Mesenchymal stem cell (in vitro differentiated cells and primary cell): Measurements from ENCODE around the gene IFI27L2.
A peak's percentile ranks its signal among the peaks of the same experiment; 100 is the strongest.

Experiments
- DNase-seq: peaks from one replicate; pipeline ENCODE4 v3.0.0-alpha.2; 2013
- H2AFZ ChIP-seq: one replicate; pipeline ENCODE4 v1.6.1; 2013; ENCODE audit warnings: low read depth, mild to moderate bottlenecking, control low read depth, inconsistent platforms, low read length, moderate library complexity
- H2AK5ac ChIP-seq: 2 replicates; pipeline ENCODE4 v1.6.1; 2013; ENCODE audit warnings: low read length, moderate library complexity, mild to moderate bottlenecking, inconsistent platforms; ENCODE audit not compliant: severe bottlenecking
- H2BK120ac ChIP-seq: one replicate; pipeline ENCODE4 v1.6.1; 2013; ENCODE audit warnings: low read depth, mild to moderate bottlenecking, inconsistent platforms, low read length, moderate library complexity
- H2BK12ac ChIP-seq, 2 experiments: one replicate each; pipeline ENCODE4 v1.6.1; 2013; ENCODE audit warnings: inconsistent platforms in 2 of 2, low read length in 2 of 2, mild to moderate bottlenecking in 2 of 2, moderate library complexity in 2 of 2, control low read depth in 1 of 2
- H2BK15ac ChIP-seq: one replicate; pipeline ENCODE4 v1.6.1; 2013; ENCODE audit warnings: mild to moderate bottlenecking, low read depth, inconsistent platforms; ENCODE audit not compliant: poor library complexity, severe bottlenecking
- H2BK5ac ChIP-seq: 2 replicates; pipeline ENCODE4 v1.6.1; 2013; ENCODE audit warnings: low read depth, mild to moderate bottlenecking, low read length, control low read depth, inconsistent platforms; ENCODE audit not compliant: poor library complexity, severe bottlenecking
- H3K14ac ChIP-seq, 2 experiments: one replicate each; pipeline ENCODE4 v1.6.1; 2013; ENCODE audit warnings: inconsistent platforms in 2 of 2, low read length in 2 of 2, control low read depth in 1 of 2, mild to moderate bottlenecking in 1 of 2, moderate library complexity in 1 of 2
- H3K18ac ChIP-seq, 2 experiments: one replicate each; pipeline ENCODE4 v1.6.1; 2013; ENCODE audit warnings: inconsistent platforms in 2 of 2, low read length in 2 of 2, control low read depth in 1 of 2, low read depth in 1 of 2, mild to moderate bottlenecking in 1 of 2
- H3K23ac ChIP-seq, 2 experiments: one replicate each; pipeline ENCODE4 v1.6.1; 2013; ENCODE audit warnings: inconsistent platforms in 2 of 2, low read length in 2 of 2, mild to moderate bottlenecking in 2 of 2, moderate library complexity in 2 of 2, control low read depth in 1 of 2
- H3K27ac ChIP-seq: 2 replicates; pipeline ENCODE4 v1.5.1; 2013; ENCODE audit warnings: mild to moderate bottlenecking, moderate library complexity, low read length, control low read depth, inconsistent platforms; ENCODE audit not compliant: poor library complexity, severe bottlenecking
- H3K27me3 ChIP-seq, 2 experiments: 2 replicates each; pipeline versions ENCODE4 v1.6.1 to v1.7.0; 2013; ENCODE audit warnings: low read length in 2 of 2, mild to moderate bottlenecking in 2 of 2, moderate library complexity in 2 of 2, control low read depth in 1 of 2, inconsistent platforms in 1 of 2; ENCODE audit not compliant: control insufficient read depth in 1 of 2, insufficient read depth in 1 of 2
- H3K36me3 ChIP-seq, 2 experiments: 2 replicates each; pipeline versions ENCODE4 v1.6.1 to v1.7.0; 2013; ENCODE audit warnings: low read length in 2 of 2, control low read depth in 1 of 2, inconsistent platforms in 1 of 2, low read depth in 1 of 2, mild to moderate bottlenecking in 1 of 2; ENCODE audit not compliant: insufficient read depth in 2 of 2, control insufficient read depth in 1 of 2
- H3K4ac ChIP-seq, 2 experiments: one replicate each; pipeline ENCODE4 v1.6.1; 2013; ENCODE audit warnings: inconsistent platforms in 2 of 2, low read length in 2 of 2, mild to moderate bottlenecking in 2 of 2, moderate library complexity in 2 of 2, control low read depth in 1 of 2, low read depth in 1 of 2
- H3K4me1 ChIP-seq: 2 replicates; pipeline ENCODE4 v1.6.1; 2013; ENCODE audit warnings: low read depth, low read length, control low read depth; ENCODE audit not compliant: control insufficient read depth, insufficient read depth
- H3K4me2 ChIP-seq: 2 replicates; pipeline ENCODE4 v1.6.1; 2013; ENCODE audit warnings: low read length, mild to moderate bottlenecking, inconsistent platforms; ENCODE audit not compliant: poor library complexity, severe bottlenecking
- H3K4me3 ChIP-seq, 2 experiments: 2 replicates each; pipeline versions ENCODE4 v1.5.1 to v1.7.0; 2013; ENCODE audit warnings: low read length in 2 of 2, mild to moderate bottlenecking in 2 of 2, control low read depth in 1 of 2, low read depth in 1 of 2; ENCODE audit not compliant: insufficient read depth in 1 of 2
- H3K79me1 ChIP-seq: replicated peaks from 2 replicates; pipeline ENCODE4 v1.6.1; 2013; ENCODE audit warnings: mild to moderate bottlenecking, control low read depth, low read length, inconsistent platforms; ENCODE audit not compliant: poor library complexity, severe bottlenecking
- H3K9ac ChIP-seq: 2 replicates; pipeline ENCODE4 v1.7.0; 2013; ENCODE audit warnings: mild to moderate bottlenecking, low read length, moderate library complexity
- H3K9me3 ChIP-seq: 2 replicates; pipeline ENCODE4 v1.7.0; 2013; ENCODE audit warnings: mild to moderate bottlenecking, low read length; ENCODE audit not compliant: control insufficient read depth
- H4K8ac ChIP-seq: one replicate; pipeline ENCODE4 v1.6.1; 2013; ENCODE audit warnings: inconsistent platforms, mild to moderate bottlenecking, low read length, moderate library complexity
- H4K91ac ChIP-seq: one replicate; pipeline ENCODE4 v1.6.1; 2013; ENCODE audit warnings: mild to moderate bottlenecking, low read length, inconsistent platforms
- WGBS: methylation state at CpG from one replicate; pipeline ENCODE4 v1.1.7; 2013; ENCODE audit warnings: mixed read lengths; 5-methylcytosine and 5-hydroxymethylcytosine counted together

The IFI27L2 gene

GRCh38 chr14:94153750-94154342, 24.4 kb upstream of the IFI27L2 start:
- no peak overlapping the region for H3K27ac ChIP-seq
- no peak overlapping the region for H2BK120ac ChIP-seq
- 85% methylated on average over 6 of the region's 6 CpGs for WGBS
- DNase-seq, result no peak
- no peaks in the 10 kb centered on the region for H3K4me1 ChIP-seq
- H3K18ac ChIP-seq, result no peak overlapping the region
- peaks cover 9% of the 10 kb centered on the region for H3K9me3 ChIP-seq
- H4K8ac ChIP-seq, result no peak overlapping the region
- H3K4ac ChIP-seq, result no peak overlapping the region
- peaks cover 12 to 56% of the 10 kb centered on the region in 2 experiments for H3K27me3 ChIP-seq
- H4K91ac ChIP-seq, result no peak overlapping the region
- H3K79me1 ChIP-seq, result no peaks in the 10 kb centered on the region
- no peaks in the 10 kb centered on the region for H3K36me3 ChIP-seq
- no peak overlapping the region for H3K4me2 ChIP-seq
- H3K23ac ChIP-seq, result no peak overlapping the region
- H3K4me3 ChIP-seq, result no peak overlapping the region
- H2BK5ac ChIP-seq, result no peak overlapping the region
- H2AK5ac ChIP-seq, result no peak overlapping the region
- no peak overlapping the region for H2AFZ ChIP-seq
- H3K14ac ChIP-seq, result no peak overlapping the region
- H2BK12ac ChIP-seq, result no peak overlapping the region
- H2BK15ac ChIP-seq, result no peak overlapping the region
- no peak overlapping the region for H3K9ac ChIP-seq

GRCh38 chr14:94152676-94153075, 23.3 kb upstream of the IFI27L2 start:
- Histone ChIP-seq H2BK15ac (no peak overlapping the region), H3K4me3 (no peak overlapping the region), H3K27ac (no peak overlapping the region), H3K4me1 (no peaks in the 10 kb centered on the region), H3K36me3 (no peaks in the 10 kb centered on the region), H4K8ac (no peak overlapping the region), H2BK120ac (no peak overlapping the region), H2BK12ac (no peak overlapping the region), H3K4me2 (no peak overlapping the region), H3K79me1 (no peaks in the 10 kb centered on the region), H3K9ac (no peak overlapping the region), H3K9me3 (peaks cover 9% of the 10 kb centered on the region), H3K27me3 (peaks cover 9 to 50% of the 10 kb centered on the region in 2 experiments), H2BK5ac (no peak overlapping the region), H3K14ac (no peak overlapping the region), H3K23ac (no peak overlapping the region), H2AK5ac (no peak overlapping the region), H4K91ac (no peak overlapping the region), H3K4ac (no peak overlapping the region), H3K18ac (no peak overlapping the region), H2AFZ (no peak overlapping the region)
- DNase-seq, result no peak
- 83% methylated on average over 1 of the region's 1 CpG for WGBS

DNA sequence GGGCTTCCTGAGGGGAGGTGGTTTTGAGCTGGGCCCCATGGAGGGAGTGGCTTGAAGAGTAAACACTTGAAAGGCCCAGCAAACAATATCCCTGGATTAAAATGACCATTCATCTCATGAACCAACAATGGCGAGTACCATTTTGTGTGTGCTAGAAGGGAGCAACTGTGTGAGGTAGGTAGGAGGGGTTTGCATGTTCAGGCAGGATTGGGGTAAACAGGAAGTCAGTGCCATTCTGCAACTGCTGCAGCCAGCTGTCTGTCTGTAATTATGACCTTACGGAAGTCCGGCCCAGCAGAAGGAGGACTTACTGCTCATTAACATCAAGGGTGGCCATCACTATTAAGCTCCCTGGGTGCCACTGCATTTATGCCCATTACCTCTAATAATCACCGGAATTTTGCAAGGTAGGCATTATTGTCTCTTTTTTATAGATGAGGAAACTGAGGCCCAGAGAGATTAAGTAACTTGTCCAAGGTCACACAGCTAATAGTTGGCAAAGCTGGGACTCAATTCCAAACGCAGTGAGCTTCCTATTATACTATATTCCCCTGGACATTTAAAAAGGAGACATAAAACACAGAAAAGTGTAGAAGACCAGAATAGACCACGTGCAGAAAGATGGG, 16.6 kb upstream of the IFI27L2 start:
- Histone ChIP-seq H3K4me1 (peaks cover 4% of the 10 kb centered on the region), H2BK12ac (no peak overlapping the region), H3K14ac (no peak overlapping the region), H3K9me3 (no peaks in the 10 kb centered on the region), H3K4ac (no peak overlapping the region), H3K4me3 (no peak overlapping the region), H4K8ac (no peak overlapping the region), H4K91ac (no peak overlapping the region), H3K4me2 (no peak overlapping the region), H3K79me1 (no peaks in the 10 kb centered on the region), H3K27me3 (peaks cover 0 to 2% of the 10 kb centered on the region in 2 experiments), H2BK5ac (no peak overlapping the region), H3K27ac (no peak overlapping the region), H3K36me3 (no peaks in the 10 kb centered on the region), H3K9ac (no peak overlapping the region), H3K18ac (peak overlapping the region in 1 of 2 experiments; percentile 21), H2AFZ (peak overlapping the region; percentile 63), H2BK15ac (no peak overlapping the region), H3K23ac (no peak overlapping the region), H2BK120ac (no peak overlapping the region), H2AK5ac (no peak overlapping the region)
- 82% methylated on average over 4 of the region's 6 CpGs for WGBS
- no peak for DNase-seq

- no peak overlapping the region for H2BK12ac ChIP-seq
- peaks cover 4% of the 10 kb centered on the region for H3K4me1 ChIP-seq
- no peaks in the 10 kb centered on the region for H3K36me3 ChIP-seq
- no peak overlapping the region for H3K4me3 ChIP-seq
- H3K27ac ChIP-seq, result no peak overlapping the region
- H3K4ac ChIP-seq, result no peak overlapping the region
- no peak overlapping the region for H3K14ac ChIP-seq
- no peak for DNase-seq
- H4K91ac ChIP-seq, result no peak overlapping the region
- no peak overlapping the region for H2AFZ ChIP-seq
- no peak overlapping the region for H3K4me2 ChIP-seq
- H2BK5ac ChIP-seq, result no peak overlapping the region
- no peaks in the 10 kb centered on the region for H3K79me1 ChIP-seq
- H3K27me3 ChIP-seq, result peaks cover 0 to 8% of the 10 kb centered on the region in 2 experiments
- H3K18ac ChIP-seq, result no peak overlapping the region
- no peak overlapping the region for H2AK5ac ChIP-seq
- WGBS, result 56% methylated on average over 1 of the region's 1 CpG
- H4K8ac ChIP-seq, result no peak overlapping the region
- H3K9ac ChIP-seq, result no peak overlapping the region
- no peak overlapping the region for H2BK15ac ChIP-seq
- H3K23ac ChIP-seq, result no peak overlapping the region
- no peaks in the 10 kb centered on the region for H3K9me3 ChIP-seq
- H2BK120ac ChIP-seq, result no peak overlapping the region
Observed at GRCh38 chr14:94144765-94145164, 15.4 kb upstream of the IFI27L2 start.
